Right hindlimb (tissue), 1 donor: ENCODE measurements around the gene ZBTB7A.

Experiments used
- DNase-seq: peaks from one replicate; pipeline ENCODE4 v3.0.0-alpha.2; 2018

Gene ZBTB7A

DNA sequence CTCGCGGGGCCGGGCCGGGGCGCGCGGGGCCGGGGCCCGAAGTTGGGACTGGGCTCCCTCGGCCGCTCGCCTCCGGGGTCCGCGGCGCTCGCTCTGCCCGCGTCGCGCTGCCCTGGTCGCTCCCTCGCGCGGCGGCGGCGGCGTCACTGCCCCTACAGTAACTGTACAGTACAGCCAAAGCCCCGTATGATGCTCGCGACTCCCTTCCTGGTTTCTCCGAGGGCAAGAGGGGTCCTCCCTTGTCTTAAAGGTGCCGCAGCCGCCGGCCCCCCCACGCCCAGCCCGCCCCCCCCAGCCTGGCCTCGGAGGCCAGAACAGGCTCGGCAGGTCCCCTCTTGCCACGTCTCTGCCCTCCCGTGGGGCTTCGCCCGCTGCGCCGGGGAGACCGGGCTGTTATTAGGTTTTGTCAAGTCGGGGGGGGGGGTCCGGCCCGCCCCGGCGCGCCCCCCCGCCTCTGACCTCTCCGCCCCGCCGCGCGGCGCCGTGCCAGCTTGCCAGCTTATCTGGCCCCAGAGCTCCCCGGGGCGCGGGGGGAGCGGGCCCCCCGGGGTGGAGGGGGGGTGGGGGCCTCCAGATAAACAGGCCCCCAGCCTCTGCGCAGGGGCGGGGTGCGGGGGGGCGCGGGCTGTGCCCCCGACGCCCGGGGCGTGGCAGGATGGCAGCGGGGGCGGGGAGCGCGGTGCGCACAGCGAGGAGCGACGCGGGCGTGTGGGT is at the start of gene ZBTB7A:
Gene ZBTB7A, minus strand, starts transcription at position 218 of the 714 bp plus-strand sequence. CDS start 11,667 bp downstream, outside the sequence.
- peak; percentile 89 for DNase-seq

DNA sequence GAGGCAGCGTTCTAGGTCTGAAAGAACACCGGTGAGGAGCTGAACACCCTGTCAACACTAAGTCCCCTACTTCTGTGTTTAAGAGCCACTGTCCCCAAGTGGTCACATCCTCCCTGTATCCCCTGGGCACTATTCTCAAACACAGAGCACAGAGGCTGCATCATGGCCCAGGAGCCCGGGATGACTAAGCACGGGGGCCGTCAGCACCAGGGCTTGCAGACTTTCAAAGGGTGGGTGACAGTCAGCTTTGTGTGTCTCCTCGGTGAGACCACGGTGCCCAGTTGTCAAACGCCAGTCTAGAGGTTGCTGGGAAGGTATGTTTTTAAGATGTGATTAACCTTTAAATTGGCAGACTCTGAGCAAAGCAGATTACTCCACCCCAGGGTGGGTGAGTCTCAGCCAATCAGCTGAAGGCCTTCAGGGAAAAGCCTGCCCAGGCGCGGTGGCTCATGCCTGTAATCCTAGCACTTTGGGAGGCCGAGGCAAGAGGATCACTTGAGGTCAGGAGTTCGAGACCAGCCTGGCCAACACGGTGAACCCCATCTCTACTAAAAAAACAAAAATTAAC is 49.2 kb upstream of the ZBTB7A start:
- no peak for DNase-seq

DNA sequence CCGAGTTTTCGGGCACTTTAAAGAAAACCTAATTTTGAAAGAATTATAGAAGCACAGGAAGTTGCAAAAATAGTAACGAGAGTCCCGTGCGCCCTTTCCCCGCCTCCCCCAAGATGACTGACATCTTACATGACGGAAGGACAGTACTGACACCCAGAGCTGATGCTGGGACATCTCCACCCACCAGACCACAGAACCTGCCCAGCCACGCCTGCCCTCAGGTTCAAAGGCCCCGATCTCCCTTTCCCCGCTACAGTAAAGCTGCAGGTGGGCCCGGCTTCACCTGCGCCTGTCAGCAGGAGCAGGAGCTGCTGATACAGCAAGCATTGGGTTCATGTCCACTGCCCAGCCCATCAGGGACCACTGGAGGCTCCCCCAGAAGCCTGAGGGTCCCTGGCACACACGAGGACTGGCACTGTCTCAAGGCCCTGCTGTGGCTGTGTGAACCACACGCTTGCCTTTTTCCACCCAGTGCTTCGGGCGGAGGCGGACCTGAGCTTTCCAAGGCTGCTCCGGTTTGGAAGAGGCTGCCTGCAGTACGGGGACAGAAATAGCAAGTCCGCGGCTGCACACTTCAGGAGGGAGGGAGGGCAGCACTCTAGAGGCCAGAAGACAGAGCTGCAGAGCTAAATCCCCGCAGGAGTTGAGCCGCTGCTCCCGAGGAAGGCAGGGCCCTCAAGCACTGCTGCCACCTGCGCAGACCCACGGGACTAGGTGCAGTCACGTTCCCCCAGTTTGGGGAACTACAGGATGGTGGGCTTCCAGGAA is 48.5 kb upstream of the ZBTB7A start:
- no peak for DNase-seq

DNA sequence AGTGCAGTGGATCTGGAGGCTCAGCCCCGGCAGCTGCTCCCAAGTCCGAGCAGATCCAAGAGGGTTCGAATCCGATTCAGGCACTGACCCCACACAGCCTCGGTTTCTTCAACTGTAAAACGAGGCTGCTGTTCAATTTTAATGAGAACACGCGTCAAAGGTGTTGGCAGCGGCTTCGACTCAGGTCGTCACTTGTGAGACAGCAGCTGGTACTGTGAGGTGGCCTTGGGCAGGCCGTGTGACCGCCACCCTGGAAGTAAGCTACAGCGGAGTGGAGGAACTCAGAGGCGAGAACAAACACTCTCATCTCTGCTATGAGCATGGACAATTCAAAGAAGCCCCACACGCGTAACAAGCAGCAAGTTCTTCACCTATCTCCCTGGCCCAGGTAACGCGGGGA is 47.5 kb upstream of the ZBTB7A start:
- DNase-seq, result no peak

DNA sequence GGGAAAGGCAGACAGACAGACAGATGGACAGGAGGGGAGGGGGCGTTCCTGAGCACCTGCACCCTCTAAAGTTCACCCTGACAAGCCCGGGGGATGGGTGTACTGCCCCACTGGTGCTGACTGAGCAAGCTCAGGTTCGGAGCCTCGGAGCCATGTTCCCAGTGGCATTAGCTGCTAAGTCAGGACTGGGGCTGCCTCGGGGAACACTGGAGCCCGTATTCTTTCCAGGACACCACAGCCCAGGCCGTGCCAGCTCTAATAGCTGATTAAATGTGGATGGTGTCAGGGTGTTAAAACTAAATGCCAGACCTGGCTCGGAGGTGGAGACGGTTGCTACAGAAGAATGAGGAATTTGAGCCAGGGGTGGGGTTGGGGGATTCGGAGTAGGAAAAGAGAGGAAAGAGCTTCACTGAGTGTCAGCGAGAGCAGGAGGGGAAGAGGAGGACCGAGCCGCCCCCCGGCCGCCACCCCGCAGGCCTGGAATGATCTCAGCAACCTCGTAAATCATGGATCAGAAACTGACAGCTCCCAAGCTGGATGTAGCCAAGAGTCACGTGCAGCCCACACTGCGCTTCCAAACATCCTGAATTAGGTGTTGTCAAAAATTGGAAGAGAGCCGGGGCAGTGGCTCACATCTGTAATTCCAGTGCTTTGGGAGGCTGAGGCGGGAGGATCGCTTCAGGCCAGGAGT is 46.8 kb upstream of the ZBTB7A start:
- DNase-seq, result no peak

DNA sequence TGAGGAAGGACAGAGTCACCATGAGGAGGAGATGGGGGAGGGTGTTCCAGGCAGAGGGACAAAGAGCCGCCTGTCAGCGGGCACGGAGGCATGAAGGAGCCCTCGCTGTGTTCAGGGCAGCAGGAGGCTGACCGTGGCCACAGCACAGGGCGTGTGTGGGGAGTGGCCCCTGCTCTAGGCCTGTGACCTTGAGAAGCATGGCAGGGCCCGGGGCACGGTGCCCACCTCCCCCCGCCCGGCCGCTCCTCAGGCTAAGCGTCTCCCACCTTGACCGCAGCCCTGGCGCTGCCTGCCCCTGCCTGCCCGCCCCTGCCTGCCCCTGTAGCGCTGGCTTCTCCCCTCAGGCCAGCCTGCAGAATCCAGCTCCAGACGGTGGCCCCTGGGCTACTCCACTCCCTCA is 45.7 kb upstream of the ZBTB7A start:
- DNase-seq, result no peak

DNA sequence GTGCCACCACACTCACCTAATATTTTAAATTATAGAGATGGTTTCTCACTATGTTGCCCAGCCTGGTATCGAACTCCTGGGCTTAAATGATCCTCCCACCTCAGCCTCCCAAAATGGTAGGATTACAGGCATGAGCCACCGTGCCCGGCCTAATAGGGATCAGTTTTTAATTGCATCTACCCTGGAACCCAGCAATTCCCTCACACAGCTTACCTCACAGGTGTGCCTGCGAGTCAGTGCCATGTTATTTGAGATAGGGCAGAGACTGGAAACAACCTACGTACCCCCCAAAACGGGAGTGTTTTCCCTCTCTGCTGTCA is 42.9 kb upstream of the ZBTB7A start:
- no peak for DNase-seq

DNA sequence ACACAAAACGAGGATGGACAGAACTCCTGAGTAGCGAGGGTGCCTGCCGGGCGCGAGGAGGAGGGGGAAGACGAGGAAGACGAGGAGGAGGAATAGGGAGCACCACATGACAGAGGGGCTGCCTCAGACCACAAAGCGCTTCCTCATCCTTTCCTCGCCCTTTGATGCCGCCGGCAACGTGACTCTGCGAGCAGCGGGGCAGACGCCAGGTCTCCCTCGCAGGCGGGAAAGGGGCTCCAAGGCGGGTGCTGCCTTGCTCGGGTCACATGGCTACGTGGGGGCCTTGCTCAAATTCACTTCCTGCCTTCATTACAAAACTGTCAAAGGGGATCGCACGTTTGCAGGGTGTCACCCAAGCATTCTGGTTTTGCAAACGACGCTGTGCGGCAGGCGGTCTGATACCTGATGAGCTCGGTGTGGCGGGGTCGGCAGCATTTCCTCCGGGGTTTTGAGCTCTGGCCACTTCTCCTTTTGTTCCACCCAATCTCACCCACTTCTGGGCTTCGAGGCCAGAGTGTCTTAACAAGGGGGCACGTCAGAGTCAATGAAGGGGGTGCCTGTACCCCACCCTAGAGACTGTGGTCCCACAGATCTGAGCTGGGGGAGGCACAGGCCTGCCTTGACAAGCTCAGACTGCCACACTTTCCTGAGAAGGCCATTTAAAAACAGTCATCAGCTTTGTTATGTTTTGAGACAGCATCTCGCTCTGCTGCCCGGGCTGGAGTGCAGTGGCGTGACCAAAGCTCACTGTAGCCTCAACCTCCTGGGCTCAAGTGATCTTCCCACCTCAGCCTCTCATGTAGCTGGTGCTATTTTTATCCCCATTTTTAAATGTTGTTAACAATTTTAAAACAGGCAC is 42.3 kb upstream of the ZBTB7A start:
- no peak for DNase-seq

DNA sequence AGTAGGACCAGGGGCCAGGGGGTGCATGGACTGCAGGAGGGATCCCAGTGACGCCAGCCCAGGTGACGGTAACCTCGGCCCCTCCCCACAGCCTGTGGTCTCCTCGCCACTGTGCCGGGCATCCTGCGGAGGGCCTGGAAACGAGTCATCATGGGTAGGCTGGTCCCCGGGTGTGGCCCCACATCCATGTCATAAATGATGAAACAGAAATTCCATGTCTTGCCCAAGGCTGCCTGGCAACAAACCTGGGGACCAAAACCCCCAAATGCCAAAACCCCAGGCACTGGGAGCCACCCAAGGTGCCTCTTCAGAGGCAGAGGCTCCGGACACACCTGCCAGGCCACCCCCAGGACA is 36.4 kb upstream of the ZBTB7A start:
- no peak for DNase-seq

DNA sequence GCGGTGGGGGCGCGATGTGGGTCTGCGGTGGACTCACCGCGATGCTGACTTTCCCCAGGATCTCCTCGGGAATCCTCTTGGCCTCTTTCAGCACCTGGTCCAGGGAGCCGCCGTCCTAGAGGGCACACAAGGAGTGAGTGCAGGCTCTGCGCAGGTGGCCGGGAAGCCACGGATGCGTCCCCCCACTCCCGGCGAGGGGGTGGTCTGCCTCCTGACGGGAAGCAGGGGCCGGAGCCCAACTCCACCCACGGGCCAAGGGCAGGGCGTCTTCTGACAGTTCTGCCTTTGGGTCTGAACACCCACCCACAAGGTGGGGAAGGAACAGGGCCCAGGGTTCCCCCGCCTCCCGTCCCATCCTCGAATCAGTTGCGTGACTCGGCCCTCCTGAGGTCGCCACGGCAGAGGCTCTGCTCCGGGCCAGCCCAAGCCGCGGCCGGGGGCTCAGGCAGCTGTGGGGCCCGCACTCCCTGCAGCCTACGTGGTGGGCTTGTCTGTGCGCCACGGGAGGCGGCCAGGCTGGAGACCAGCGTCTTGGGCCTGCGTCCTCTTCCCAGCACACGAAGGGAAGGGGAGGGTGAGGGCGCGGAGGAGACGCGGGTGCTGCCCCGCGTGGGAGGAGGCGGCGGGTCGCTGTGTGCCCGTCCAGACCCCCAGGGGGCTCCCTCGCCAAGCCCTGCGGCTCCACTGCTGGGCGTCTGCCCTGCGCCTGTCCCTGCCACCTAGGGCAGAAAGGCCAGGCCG is 35.8 kb upstream of the ZBTB7A start:
- no peak for DNase-seq

DNA sequence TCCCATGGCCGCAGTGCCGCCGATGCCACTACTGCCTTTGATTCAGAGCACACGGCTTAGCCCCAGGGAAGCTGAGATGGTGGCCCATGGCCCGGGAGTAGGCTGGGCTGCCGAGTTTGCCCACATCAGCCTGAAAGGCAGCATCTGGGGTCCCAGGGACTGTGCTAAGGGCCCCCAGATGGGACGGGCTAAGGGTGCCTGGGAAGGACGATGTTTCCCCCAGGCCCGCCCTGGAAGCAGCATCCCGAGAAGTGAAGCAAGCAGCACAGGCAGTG is 34.7 kb upstream of the ZBTB7A start:
- DNase-seq, result no peak

DNA sequence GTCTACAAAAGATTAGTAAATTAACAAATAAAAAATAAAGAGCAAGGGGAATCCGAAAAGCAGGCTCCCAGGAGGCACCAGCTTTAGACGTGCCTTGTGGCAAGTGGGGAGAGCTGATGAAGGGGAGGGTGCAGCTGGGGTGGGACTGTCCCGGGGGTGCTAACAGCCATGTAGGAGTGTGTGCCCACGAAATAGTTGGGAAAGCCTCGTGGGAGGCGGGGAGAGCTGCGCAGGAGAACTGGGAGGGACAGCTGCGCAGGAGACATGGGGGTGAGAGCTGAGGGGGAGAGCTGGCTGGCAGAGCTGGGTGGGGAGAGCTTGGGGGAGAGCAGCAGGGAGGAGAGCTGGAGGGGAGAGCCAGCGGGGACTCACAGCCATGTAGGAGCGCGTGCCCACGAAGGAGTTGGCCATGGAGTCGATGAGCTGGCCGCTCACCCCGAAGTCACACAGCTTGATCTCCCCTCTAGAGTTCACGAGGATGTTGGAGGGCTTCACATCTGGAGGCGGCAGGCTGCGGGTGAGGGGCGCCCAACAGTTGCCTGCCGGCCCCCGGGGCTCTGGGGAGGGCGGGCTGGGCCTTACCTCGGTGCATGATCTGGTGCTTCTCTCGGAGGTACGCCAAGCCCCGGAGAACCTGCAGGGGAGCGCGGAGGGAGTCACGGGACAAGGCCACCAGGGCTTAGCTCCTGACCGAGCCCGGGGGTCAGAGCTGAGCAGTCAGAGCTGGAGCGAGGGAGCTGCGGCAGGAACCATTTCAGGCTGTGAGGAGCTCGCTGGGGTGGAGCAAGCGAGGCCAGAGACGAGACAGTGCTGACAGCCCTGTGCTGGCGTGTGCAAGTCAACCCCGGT is 34.2 kb upstream of the ZBTB7A start:
- DNase-seq, result no peak

DNA sequence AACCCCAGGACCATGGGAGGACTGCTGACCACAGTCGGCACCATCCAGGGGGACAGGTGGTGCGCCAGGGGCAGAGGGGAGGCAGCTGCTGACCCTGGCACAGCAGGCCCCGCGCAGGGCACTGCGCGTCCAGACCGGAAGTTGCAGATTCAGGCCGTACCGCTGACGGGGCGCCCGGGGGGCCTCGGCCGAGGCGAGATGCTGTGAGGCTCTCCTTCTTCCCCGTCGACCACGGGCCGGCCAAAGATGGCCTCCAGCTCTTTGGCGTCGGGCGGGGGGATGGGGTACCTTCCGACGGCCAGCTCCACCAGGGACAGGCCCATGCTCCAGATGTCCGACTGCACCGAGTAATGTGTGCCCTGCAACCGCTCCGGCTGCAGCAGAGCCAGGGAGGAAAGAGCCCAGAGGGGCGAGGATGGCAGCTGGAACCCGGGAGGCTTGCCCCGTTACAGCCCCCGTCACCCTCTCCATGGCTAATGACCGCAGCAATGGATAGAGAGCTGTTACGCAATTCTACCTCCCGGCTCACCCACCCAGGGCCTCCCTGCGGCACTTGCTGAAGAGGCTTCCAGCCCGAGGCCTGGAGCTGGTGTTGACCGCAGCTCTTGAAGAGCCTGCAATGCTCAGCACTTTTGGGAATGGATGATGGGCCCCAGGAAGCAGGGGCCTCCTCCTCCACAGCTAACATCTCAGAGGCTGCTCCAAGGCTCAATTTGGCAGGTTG is 32.5 kb upstream of the ZBTB7A start:
- no peak for DNase-seq

DNA sequence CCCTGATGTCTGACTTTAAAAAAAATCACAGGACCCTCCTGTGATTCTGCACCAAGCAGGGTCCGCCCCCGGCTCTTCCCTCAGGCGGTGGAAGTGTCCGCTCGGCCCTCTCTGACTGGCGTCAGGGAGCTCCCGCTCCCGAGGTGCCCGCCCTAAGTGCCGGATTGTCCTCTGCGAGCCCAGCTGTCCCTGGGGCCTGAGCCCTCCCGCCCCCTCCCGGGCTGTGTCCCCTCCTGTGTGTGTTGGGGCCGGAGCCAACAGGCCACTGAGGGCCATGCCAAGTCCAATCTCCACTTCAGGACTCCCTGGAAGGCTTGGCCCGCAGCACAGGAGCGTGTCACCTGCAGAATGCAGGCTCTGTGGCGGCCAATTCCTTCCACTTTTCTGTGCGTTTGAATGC is 31.8 kb upstream of the ZBTB7A start:
- no peak for DNase-seq

DNA sequence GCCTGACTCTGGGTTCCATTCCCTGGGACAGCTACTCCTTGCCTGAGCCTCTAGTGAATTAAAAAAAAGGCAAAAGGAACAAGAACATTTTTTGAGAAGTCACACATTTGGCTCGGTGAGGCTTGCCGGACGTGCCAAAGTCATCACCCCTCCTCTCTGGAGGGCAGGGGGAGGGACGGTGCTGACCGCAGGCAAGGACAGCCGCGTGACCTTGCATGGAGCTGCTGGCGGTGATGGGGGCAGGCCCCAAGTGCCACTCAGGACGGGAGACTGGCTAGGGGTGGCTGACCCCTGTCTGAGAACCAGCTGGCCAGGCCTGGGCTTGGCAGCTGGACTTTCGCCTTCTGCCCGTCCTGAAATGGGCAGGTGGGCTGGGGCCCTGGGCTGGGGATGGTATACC is 30.8 kb upstream of the ZBTB7A start:
- no peak for DNase-seq

DNA sequence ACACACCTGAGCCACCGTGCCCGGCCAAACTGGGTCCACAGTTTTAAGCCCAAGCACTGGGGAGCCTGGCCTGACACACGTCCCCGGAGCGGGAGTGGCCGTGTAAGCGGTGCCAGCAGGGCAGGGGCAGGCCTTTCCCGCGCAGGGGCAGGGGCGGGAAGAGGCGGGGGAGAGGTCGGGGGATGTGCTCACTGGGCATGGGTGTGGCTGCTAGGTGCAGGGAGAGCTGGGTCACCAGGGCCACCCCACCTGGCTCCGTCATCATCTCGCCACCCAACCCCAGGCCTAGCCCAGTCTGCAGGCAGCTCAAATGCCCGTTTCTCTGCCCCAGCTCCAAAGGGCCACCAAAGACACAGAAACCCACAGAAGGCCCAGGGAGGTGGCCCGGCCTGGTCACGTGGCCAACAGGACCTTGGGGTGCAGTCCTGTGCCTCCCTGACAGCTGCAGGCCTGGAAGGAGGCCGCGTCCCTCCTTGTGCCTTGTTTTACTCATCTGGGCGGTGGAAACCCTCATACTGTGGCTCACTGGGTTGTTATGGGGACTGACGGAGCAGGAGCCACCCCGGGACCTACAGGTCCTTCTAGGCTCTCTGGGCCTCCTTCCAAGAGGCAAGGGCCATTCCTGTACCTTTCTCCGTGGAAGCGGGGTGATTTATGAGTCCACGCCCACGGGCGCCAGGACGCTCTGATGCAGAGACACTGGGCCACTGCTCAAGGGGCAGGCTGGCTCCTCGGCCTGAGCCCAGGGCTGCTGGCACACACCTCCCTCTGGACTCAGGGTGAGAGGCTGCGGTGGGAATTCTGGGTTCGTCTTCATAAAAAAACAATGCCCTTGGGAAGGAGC is 29.6 kb upstream of the ZBTB7A start:
- no peak for DNase-seq

DNA sequence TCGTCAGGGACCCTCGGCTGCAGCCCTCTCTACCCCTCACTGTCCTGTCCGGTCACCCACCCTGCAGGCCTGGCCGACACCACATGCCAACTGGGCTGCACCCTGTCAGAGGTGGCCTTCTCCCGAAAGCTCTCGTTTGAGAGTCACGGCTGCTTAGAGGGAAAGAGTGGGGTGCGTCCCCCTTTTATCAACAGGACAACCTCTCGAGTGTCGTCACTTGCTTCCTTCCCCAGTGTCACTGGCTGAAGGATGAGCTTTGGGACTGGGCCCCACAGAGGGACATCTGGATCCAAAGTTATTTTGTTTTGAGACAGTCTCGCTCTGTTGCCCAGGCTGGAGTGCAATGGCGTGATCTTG is 28.8 kb upstream of the ZBTB7A start:
- no peak for DNase-seq

DNA sequence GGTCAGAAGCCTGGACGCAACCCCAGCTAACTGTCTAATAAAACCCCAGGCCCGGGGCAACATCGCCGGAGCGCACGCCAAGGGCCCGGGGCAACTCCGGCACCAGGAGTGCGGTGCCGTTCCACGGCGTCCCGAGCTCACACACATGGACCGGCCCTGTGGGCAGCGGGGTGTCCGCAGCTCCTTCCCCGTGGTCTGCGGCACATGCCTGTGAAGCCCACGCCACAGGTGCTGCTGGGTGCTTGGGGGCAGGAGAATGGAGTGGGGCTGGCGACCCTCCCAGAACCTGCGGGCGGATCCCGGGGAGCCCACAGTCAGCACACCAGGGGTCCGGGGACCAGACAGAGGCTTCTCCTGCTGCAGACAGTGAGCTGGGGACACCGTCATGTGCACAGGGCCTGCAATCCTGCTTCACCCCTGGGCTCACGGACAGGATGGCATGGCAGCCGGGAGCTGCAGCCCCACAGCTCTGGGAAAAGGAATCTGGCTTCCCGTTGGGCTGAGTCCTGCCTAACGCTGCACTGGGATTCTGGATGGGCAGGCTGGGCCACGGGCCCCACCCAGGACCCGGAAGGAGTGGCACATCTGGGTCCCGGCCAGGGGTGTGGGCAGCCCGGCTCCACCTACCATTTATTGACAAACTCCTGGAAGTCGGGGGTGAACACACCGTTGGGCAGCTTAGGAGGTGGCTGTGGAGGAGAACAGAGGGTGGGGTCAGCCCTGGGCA is 28.2 kb upstream of the ZBTB7A start:
- no peak for DNase-seq

DNA sequence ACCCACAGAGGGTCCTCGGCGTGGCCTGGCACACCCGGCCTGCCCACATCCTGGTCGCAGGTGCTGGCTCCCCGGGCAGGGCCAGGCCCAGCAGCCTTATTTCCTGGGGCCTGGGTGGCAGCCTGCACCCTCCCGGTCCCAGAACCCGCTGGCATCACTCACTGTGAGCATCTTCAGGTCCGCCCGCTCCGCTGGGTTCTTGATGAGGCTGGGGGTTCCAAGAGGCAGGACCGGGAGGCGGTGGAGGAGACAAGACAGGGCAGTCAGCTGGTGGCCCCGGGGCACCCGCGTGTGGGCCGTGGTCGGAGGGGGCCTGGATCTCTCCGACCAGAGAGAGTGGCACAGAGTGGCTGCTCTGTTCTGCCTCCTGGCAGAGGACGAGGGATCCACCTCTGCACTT is 27.6 kb upstream of the ZBTB7A start:
- DNase-seq, result no peak
